SH-SY5Y (cell line): ENCODE data around the gene PRM2.

Source experiments
- GATA2 ChIP-seq: IDR thresholded peaks from 2 replicates; pipeline ENCODE4 v1.6.1; 2011; ENCODE audit warnings: mild to moderate bottlenecking, low read depth, low read length
- GATA3 ChIP-seq: IDR thresholded peaks from 2 replicates; pipeline ENCODE4 v1.6.1; 2011; ENCODE audit warnings: low read depth, mild to moderate bottlenecking, low read length, moderate library complexity

The PRM2 gene

GRCh38 chr16:11253995-11254912 lies 22.0 kb downstream of the PRM2 start:
- TF ChIP-seq GATA2, result no peak
- no peak for TF ChIP-seq GATA3

- no peak for TF ChIP-seq GATA3
- no peak for TF ChIP-seq GATA2
These were observed 23.0 kb downstream of the PRM2 start for GRCh38 chr16:11253009-11253994.

- no peak for TF ChIP-seq GATA2
- TF ChIP-seq GATA3, result no peak
These were observed 23.8 kb downstream of the PRM2 start for GRCh38 chr16:11252482-11252931.

GRCh38 chr16:11251525-11252481 lies 24.5 kb downstream of the PRM2 start:
- TF ChIP-seq GATA3, result no peak
- TF ChIP-seq GATA2, result no peak

GRCh38 chr16:11250786-11251524 lies 25.3 kb downstream of the PRM2 start:
- TF ChIP-seq GATA3 (no peak), GATA2 (no peak)

- TF ChIP-seq GATA2, result no peak
- no peak for TF ChIP-seq GATA3
These were observed 26.0 kb downstream of the PRM2 start for GRCh38 chr16:11250091-11250785.

GRCh38 chr16:11249233-11250061 lies 26.8 kb downstream of the PRM2 start:
- TF ChIP-seq GATA2, result no peak
- no peak for TF ChIP-seq GATA3

GRCh38 chr16:11248133-11248532 lies 28.1 kb downstream of the PRM2 start:
- TF ChIP-seq GATA3 (no peak), GATA2 (no peak)

GRCh38 chr16:11245988-11246387 lies 30.3 kb downstream of the PRM2 start:
- no peak for TF ChIP-seq GATA2
- TF ChIP-seq GATA3, result no peak

GRCh38 chr16:11245222-11245737 lies 31.0 kb downstream of the PRM2 start:
- TF ChIP-seq GATA2, result no peak
- no peak for TF ChIP-seq GATA3

GRCh38 chr16:11242658-11243057 lies 33.6 kb downstream of the PRM2 start:
- no peak for TF ChIP-seq GATA3
